NCI-H1105 treated with DMSO at 0.1 percent for 48 hours (cell line): ENCODE results near the gene CRYGN.

Experiments
- DNase-seq: peaks from one replicate; lab custom pipeline; 2025; lab: John Stamatoyannopoulos, UW

Gene CRYGN

GRCh38 chr7:151379534-151380198 is 60.3 kb downstream of the CRYGN start:
- no peak for DNase-seq

DNA sequence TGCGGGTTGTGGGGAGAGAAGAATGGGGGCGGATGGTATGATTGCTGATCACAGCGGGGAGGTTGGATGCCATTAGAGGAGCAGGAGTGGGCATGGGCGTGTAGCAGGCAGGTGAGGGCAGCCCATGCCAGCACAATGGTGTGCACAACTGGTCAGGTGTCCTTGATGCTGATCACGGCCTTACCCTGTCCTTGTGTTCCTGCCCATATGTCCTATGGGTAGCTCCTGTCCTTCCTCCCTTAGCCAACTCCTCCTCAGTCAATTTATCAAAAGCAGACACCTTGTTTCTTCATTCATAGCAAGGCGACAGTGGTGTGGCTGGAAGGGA is 60.8 kb downstream of the CRYGN start:
- DNase-seq, result no peak
